Fibroblast of pulmonary artery (primary cell): ENCODE results near the gene CHRNA4.

ENCODE experiments used
- DNase-seq: peaks from one replicate; pipeline ENCODE4 v3.0.0-alpha.2; 2010; ENCODE audit warnings: low read depth
- H3K4me3 ChIP-seq: replicated peaks from 2 replicates; pipeline ENCODE4 v1.5.1; 2011; ENCODE audit warnings: low read depth, mild to moderate bottlenecking, control low read depth, low read length, moderate library complexity
- TF ChIP-seq, protein P1 (sequence below): IDR thresholded peaks from 2 replicates; pipeline ENCODE4 v1.5.1; 2011; ENCODE audit warnings: mild to moderate bottlenecking, control low read depth, low read length, inconsistent platforms; ENCODE audit errors: missing control alignments

Gene CHRNA4

DNA sequence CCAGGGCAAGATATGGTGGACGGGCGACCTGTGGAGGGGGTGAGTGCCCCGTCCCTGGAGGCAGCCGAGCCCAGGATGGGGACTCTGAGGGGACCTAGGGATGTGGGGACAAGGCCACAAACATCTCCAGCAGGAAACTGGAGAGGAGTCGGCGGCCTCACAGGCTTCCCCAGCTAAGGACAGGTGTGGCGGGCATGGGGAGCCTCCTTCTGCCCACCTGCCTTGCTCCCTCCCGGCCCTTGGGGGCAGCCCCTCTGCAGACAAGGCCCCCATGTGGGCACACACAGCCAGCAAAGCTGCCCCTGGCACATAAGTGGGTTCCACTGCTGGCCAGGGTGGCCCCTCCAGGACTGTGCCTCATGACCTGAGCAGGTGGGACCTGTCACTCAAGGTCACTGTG, 4.6 kb downstream of the CHRNA4 start:
- TF ChIP-seq, protein P1, sequence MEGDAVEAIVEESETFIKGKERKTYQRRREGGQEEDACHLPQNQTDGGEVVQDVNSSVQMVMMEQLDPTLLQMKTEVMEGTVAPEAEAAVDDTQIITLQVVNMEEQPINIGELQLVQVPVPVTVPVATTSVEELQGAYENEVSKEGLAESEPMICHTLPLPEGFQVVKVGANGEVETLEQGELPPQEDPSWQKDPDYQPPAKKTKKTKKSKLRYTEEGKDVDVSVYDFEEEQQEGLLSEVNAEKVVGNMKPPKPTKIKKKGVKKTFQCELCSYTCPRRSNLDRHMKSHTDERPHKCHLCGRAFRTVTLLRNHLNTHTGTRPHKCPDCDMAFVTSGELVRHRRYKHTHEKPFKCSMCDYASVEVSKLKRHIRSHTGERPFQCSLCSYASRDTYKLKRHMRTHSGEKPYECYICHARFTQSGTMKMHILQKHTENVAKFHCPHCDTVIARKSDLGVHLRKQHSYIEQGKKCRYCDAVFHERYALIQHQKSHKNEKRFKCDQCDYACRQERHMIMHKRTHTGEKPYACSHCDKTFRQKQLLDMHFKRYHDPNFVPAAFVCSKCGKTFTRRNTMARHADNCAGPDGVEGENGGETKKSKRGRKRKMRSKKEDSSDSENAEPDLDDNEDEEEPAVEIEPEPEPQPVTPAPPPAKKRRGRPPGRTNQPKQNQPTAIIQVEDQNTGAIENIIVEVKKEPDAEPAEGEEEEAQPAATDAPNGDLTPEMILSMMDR, result no peak
- DNase-seq, result no peak
- no peak overlapping the region for H3K4me3 ChIP-seq

DNA sequence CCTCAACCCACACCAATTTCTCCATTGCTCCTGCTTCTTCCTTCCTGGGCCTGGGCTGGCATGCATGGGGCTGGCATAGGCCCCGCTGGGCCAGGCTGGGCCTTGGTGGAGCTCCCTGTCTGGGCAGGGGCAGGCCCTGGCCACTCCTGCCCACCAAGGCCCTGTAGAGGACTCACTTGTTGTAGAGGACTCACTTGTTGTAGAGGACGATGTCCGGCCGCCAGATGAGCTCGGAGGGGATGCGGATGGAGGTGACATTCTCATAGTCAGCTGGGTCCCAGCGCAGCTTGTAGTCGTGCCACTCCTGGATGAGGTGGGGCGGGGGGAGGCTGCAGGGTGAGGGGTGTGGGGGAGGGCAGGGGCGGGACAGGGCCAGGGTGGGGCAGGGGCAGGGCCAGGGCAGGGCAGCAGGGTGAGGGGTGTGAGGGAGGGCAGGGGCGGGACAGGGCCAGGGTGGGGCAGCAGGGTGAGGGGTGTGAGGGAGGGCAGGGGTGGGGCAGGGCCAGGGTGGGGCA, 5.3 kb downstream of the CHRNA4 start:
- TF ChIP-seq, protein P1, result no peak
- H3K4me3 ChIP-seq, result no peak overlapping the region
- DNase-seq, result no peak

DNA sequence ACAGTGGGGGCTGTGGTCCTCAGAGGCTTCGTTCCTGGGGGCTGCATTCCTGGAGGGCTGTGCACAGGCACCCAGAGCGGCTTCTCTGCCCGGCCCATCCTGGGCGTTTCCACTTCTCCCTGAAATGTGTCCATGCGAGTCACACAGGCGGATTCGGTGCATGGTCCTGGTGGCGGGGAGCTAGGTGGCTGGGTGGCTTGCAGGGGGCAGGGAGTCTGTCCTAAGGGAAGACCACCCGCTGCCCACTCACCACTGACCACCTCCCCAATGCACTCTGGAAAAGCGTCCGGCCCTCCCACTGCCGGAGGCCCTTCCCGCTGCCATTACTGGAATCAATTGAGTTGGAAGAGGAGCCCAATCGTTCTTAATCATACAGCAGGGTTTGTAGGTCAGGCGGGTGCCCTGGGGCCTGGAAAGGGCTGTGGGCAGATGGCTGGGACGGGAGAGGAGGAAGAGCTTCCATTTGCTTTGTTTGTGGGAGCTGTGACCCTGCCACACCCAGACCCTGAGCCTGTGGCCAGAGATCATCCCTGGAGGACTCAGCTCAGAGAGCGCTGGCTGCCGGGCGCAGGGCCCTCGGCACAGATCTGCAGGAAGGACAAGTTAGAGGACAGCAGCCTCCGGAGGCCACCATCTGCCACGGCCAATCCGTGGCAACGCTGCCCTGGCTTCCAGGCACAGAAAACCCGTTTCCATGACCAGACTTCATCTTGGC, 6.4 kb downstream of the CHRNA4 start:
- H3K4me3 ChIP-seq, result no peak overlapping the region
- TF ChIP-seq, protein P1, result no peak
- DNase-seq, result no peak

DNA sequence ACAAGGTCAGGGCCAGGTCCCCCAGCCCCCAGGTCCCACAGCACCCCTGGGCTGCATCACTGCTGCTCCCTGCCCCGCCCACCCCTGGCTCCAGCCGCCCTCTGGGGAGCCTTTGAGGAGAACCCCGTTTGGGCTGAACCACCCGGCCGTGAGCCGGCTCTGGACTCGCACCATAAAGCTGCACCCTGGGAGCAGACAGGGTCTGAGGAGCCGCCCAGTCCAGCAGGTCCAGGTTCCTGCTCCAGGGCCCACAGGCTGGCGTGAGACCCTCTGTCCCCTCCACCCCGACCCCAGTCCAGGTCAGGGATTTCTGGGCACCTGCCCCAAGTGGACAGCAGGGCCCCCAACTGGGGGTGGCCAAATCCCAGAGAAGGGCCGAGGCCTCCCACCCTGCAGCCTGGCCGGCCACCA, 8.3 kb downstream of the CHRNA4 start:
- H3K4me3 ChIP-seq, result no peak overlapping the region
- TF ChIP-seq, protein P1, result no peak
- DNase-seq, result no peak

DNA sequence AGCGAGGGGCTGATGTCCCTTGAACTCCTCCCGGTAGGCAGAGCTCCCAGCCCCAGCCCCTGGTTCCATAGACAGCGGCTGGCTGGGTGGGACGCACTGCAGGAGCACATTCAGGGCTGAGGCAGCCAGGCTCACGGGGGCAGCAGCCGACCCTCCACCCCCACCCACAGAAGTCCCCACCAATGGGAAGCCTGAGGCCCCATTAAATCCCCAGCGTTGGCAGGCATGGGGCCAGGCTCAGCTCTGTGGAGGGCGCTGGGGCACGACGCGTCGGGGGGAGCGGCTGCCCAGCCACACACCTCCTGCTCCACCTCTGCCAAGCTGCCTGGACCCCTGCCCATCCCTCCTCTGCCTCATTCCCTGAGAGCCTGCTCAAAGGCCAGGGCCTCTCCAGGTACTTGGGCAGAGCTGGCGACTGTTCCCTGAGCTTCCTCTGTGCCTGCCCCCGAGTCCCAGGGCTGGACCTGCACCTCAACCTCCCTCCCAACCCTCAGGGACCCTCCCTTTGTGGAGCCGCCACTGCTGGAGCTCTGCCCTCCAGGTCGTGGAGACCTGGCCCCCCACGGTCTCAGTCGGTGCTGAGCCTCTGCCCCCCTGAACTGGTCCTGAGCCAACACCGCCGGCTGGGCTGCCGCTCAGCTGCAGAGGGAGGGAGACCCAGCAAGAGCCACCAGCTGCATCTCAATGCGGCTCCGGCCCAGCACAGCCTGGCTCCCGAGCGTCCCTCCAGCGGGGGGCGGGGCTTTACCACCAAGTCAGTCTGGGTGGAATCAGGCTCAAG, 9.1 kb downstream of the CHRNA4 start:
- H3K4me3 ChIP-seq, result no peak overlapping the region
- DNase-seq, result no peak
- TF ChIP-seq, protein P1, result no peak

DNA sequence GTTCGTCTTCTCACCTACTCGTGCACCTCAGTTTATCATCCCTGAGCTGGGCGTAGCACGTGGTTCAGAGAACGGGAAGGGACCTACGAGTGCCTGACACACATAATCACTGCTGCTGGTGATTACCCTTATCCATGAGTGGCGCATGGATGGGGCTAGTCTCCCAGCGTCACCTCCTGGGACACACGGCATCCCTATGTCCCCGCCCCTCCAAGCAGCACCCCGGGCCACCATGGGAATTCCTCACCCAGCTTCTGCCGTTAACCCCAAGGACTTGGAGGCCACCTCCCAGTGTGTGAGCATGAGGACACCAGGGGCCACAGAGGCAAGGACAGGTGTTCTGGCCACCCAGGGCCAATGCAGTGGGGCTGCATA, 9.8 kb downstream of the CHRNA4 start:
- H3K4me3 ChIP-seq, result no peak overlapping the region
- no peak for DNase-seq
- TF ChIP-seq, protein P1, result no peak
